HG03432 (cell line): Measurements from ENCODE around the gene ADCY1.

Experiments
- ATAC-seq: cut with Tn5 transposase; IDR thresholded peaks from one replicate; pipeline ENCODE4 v1.9.1; 2021; ENCODE audit warnings: mild to moderate bottlenecking, moderate library complexity; ENCODE audit not compliant: unreplicated experiment

Gene ADCY1

GRCh38 chr7:45663167-45663921, 89.2 kb downstream of the ADCY1 start:
- ATAC-seq, result no peak

- no peak for ATAC-seq
These were observed 89.9 kb downstream of the ADCY1 start for GRCh38 chr7:45663965-45664633.

GRCh38 chr7:45665172-45665571, 91.0 kb downstream of the ADCY1 start:
- no peak for ATAC-seq

- no peak for ATAC-seq
These were observed 96.1 kb downstream of the ADCY1 start for GRCh38 chr7:45670227-45670626.

GRCh38 chr7:45670717-45671116, 96.5 kb downstream of the ADCY1 start:
- no peak for ATAC-seq

- no peak for ATAC-seq
These were observed 103.2 kb downstream of the ADCY1 start for GRCh38 chr7:45677311-45677900.

- ATAC-seq, result no peak
These were observed 105.3 kb downstream of the ADCY1 start for GRCh38 chr7:45679516-45679915.

GRCh38 chr7:45680776-45681175, 106.6 kb downstream of the ADCY1 start:
- no peak for ATAC-seq

GRCh38 chr7:45681596-45682357, 107.6 kb downstream of the ADCY1 start:
- no peak for ATAC-seq

GRCh38 chr7:45682358-45682735, 108.2 kb downstream of the ADCY1 start:
- ATAC-seq, result no peak

GRCh38 chr7:45682836-45683555, 108.8 kb downstream of the ADCY1 start:
- no peak for ATAC-seq

- no peak for ATAC-seq
These were observed 109.5 kb downstream of the ADCY1 start for GRCh38 chr7:45683556-45684148.

- no peak for ATAC-seq
These were observed 110.9 kb downstream of the ADCY1 start for GRCh38 chr7:45684910-45685618.

- ATAC-seq, result no peak
These were observed 111.6 kb downstream of the ADCY1 start for GRCh38 chr7:45685619-45686240.

GRCh38 chr7:45686441-45687184, 112.4 kb downstream of the ADCY1 start:
- no peak for ATAC-seq

GRCh38 chr7:45687185-45687560, 113.0 kb downstream of the ADCY1 start:
- no peak for ATAC-seq

- ATAC-seq, result no peak
These were observed 113.6 kb downstream of the ADCY1 start for GRCh38 chr7:45687721-45688120.

GRCh38 chr7:45688382-45688781, 114.2 kb downstream of the ADCY1 start:
- no peak for ATAC-seq
